ENCODE measurements around the gene PCYOX1L. TPM values are rescaled to one million over a fixed set of nuclear protein-coding genes. Genes with fewer than 3 reads are reported as not detected.

The PCYOX1L gene
- total and polyA plus RNA-seq, 2 of the 8 experiments (the other 6 are each of a cell fraction or from before 2014, with no cell fraction given), result 6.8 to 17.2 TPM

- Histone ChIP-seq H4K20me1 (replicated peaks in 1 of 2; ENCODE audit: control insufficient read depth in 1 of 2, insufficient read depth in 2 of 2, low read length in 2 of 2) (no peaks in the 10 kb centered on the region), H2BK5ac (ENCODE audit: low read depth, low read length) (no peak overlapping the region), H3K9ac (replicated peaks in 1 of 4; ENCODE audit: extremely low read depth in 1 of 4, low read depth in 3 of 4, low read length in 3 of 4) (no peak overlapping the region), H3K79me2 (ENCODE audit: control insufficient read depth in 1 of 2, insufficient read depth in 2 of 2, low read length in 2 of 2) (no peaks in the 10 kb centered on the region), H2BK12ac (ENCODE audit: low read depth, low read length) (no peak overlapping the region), H3K23ac (ENCODE audit: insufficient read length) (no peak overlapping the region), H2BK120ac (replicated peaks; ENCODE audit: low read depth, low read length) (no peak overlapping the region), H3K36me3 (ENCODE audit: control insufficient read depth in 2 of 4, insufficient read depth in 4 of 4, low read length in 3 of 4) (no peaks in the 10 kb centered on the region), H4K5ac (ENCODE audit: insufficient read length, low read depth, low read length) (no peak overlapping the region), H3K4ac (replicated peaks; ENCODE audit: insufficient read length, low read depth, low read length) (no peak overlapping the region), H3K14ac (ENCODE audit: insufficient read length) (no peak overlapping the region), H2AK5ac (ENCODE audit: low read depth, low read length) (no peak overlapping the region), H3K4me3 (ENCODE audit: extremely low read depth in 1 of 4, insufficient read depth in 2 of 4, low read depth in 3 of 4, low read length in 4 of 4) (no peak overlapping the region), H2BK15ac (ENCODE audit: low read length) (peak overlapping the region; percentile 31; the same call in 1 of the 2 replicates), H3K4me2 (ENCODE audit: insufficient read depth in 1 of 2, low read depth in 2 of 2, low read length in 2 of 2) (no peak overlapping the region), H3K27ac (ENCODE audit: low read depth, low read length) (no peak overlapping the region), H3K79me1 (ENCODE audit: low read depth, low read length) (no peaks in the 10 kb centered on the region), H3K27me3 (replicated peaks in 1 of 4; ENCODE audit: control insufficient read depth in 3 of 4, extremely low read depth in 1 of 4, insufficient read depth in 3 of 4, low read length in 3 of 4) (no peaks in the 10 kb centered on the region; a peak in 1 of 7 replicates), H2BK20ac (ENCODE audit: low read length) (no peak overlapping the region), H3K56ac (replicated peaks; ENCODE audit: insufficient read length, low read depth, low read length) (no peak overlapping the region), H3K4me1 (replicated peaks in 1 of 4; ENCODE audit: control insufficient read depth in 3 of 4, insufficient read depth in 4 of 4, low read length in 3 of 4) (no peaks in the 10 kb centered on the region), H3K18ac (ENCODE audit: extremely low read depth, low read length) (no peak overlapping the region), H3K23me2 (ENCODE audit: low read depth, low read length) (peaks cover 2% of the 10 kb centered on the region; the same call in 1 of the 2 replicates), H4K91ac (replicated peaks; ENCODE audit: insufficient read length, low read length) (no peak overlapping the region), H4K8ac (ENCODE audit: extremely low read depth, insufficient read depth, low read length) (no peak overlapping the region), H2AFZ (ENCODE audit: low read length) (no peak overlapping the region), H3K9me3 (ENCODE audit: insufficient read depth in 2 of 2, low read depth in 1 of 2, low read length in 1 of 2) (no peaks in the 10 kb centered on the region)
- WGBS, 2 experiments (ENCODE audit: extremely low coverage in 1 of 2, insufficient coverage in 1 of 2, insufficient read length in 1 of 2, insufficient replicate concordance in 2 of 2, low coverage in 1 of 2, low lambda C conversion rate in 2 of 2, missing lambda C conversion rate in 1 of 2), result 90% methylated on average over 5 of the region's 5 CpGs; no CpG with 5 or more reads in 1 of the 2 experiments
- CTCF ChIA-PET (ENCODE audit: partially characterized antibody), result interaction anchor here (0.5 to 46.1 kb wide), 14 partner anchors 10 to 232 kb away, joined by 3 to 1310 read pairs (median 4); no protein-coding TSS in a partner anchor
- FAIRE-seq, result no peak
- DNase-seq (ENCODE audit: low read depth in 1 of 2, low spot score in 2 of 2), result no peak
- POLR2A ChIA-PET (ENCODE audit: partially characterized antibody), result interaction anchor here (1.1 to 1.6 kb wide), 2 partner anchors 10 to 13 kb away, joined by 3 to 6 read pairs; no protein-coding TSS in a partner anchor
- TF ChIP-seq MAFK (IDR thresholded peaks at IDR 0.05; ENCODE audit: low read depth, low read length) (no peak), ATF3 (IDR thresholded peaks at IDR 0.05; ENCODE audit: insufficient read depth, low read depth, low read length) (no peak), TEAD4 (IDR thresholded peaks at IDR 0.05; ENCODE audit: low read depth, low read length) (no peak), SP2 (IDR thresholded peaks at IDR 0.05; ENCODE audit: low read length) (no peak), MAX (IDR thresholded peaks at IDR 0.05) (no peak), BACH1 (IDR thresholded peaks at IDR 0.05; ENCODE audit: low read length) (no peak), USF2 (IDR thresholded peaks at IDR 0.05; ENCODE audit: low read length) (no peak), SP1 (IDR thresholded peaks at IDR 0.05; ENCODE audit: low read depth, low read length) (no peak), BRCA1 (IDR thresholded peaks at IDR 0.05; ENCODE audit: low read depth, low read length) (no peak), RXRA (IDR thresholded peaks at IDR 0.05; ENCODE audit: insufficient read depth, low read depth, low read length) (no peak), NRF1 (IDR thresholded peaks at IDR 0.05; ENCODE audit: low read depth, low read length) (no peak), SUZ12 (IDR thresholded peaks at IDR 0.05; ENCODE audit: low read length) (no peak)
Observed at GRCh38 chr5:149386166-149386565, 28.3 kb downstream of the PCYOX1L start.
